Activated naive CD4-positive, alpha-beta T cell (primary cell): ENCODE measurements around the gene GPR15LG.
"Not testable (repeated sequence)": the region's sequence is repeated elsewhere in the genome, so short reads cannot be mapped to it uniquely, and the experiment has no call there.

Source experiments
- DNase-seq, 4 experiments: peaks; one replicate each; lab custom pipeline; 2025; lab: John Stamatoyannopoulos, UW

GPR15LG gene

GRCh38 chr10:84166620-84167288 is 6.8 kb upstream of the GPR15LG start:
- DNase-seq: no peak

GRCh38 chr10:84167289-84167653 is 6.3 kb upstream of the GPR15LG start:
- DNase-seq: not testable (repeated sequence)

- DNase-seq: not testable (repeated sequence)
These were observed 5.2 kb upstream of the GPR15LG start for GRCh38 chr10:84168382-84168781.

GRCh38 chr10:84171237-84171636 is 2.4 kb upstream of the GPR15LG start:
- not testable (repeated sequence) for DNase-seq

GRCh38 chr10:84171700-84172466 is 1.7 kb upstream of the GPR15LG start:
- not testable (repeated sequence) for DNase-seq

- no peak for DNase-seq
These were observed 889 bp upstream of the GPR15LG start for GRCh38 chr10:84172467-84173356.

GRCh38 chr10:84175436-84175835 is 1.8 kb downstream of the GPR15LG start:
- DNase-seq: no peak

- no peak for DNase-seq
These were observed 2.8 kb downstream of the GPR15LG start for GRCh38 chr10:84176351-84176750.

GRCh38 chr10:84176836-84177474 is 3.4 kb downstream of the GPR15LG start:
- DNase-seq: no peak

- DNase-seq: peak in 2 of 4 experiments; percentile 17 to 47
These were observed 4.0 kb downstream of the GPR15LG start for GRCh38 chr10:84177541-84178141.

GRCh38 chr10:84178160-84178609 is 4.6 kb downstream of the GPR15LG start:
- DNase-seq: no peak

GRCh38 chr10:84179059-84179710 is 5.6 kb downstream of the GPR15LG start:
- DNase-seq: no peak

GRCh38 chr10:84180386-84180785 is 6.8 kb downstream of the GPR15LG start:
- DNase-seq: not testable (repeated sequence)

GRCh38 chr10:84181631-84182030 is 8.0 kb downstream of the GPR15LG start:
- DNase-seq: no peak

GRCh38 chr10:84184517-84184916 is 10.9 kb downstream of the GPR15LG start:
- no peak for DNase-seq

- DNase-seq: no peak
These were observed 12.1 kb downstream of the GPR15LG start for GRCh38 chr10:84185526-84186175.

- DNase-seq: no peak
These were observed 15.2 kb downstream of the GPR15LG start for GRCh38 chr10:84188815-84189214.

- no peak for DNase-seq
These were observed 17.0 kb downstream of the GPR15LG start for GRCh38 chr10:84190621-84191020.

- DNase-seq: peak in 1 of 4 experiments; percentile 18
These were observed 17.5 kb downstream of the GPR15LG start for GRCh38 chr10:84191106-84191505.

GRCh38 chr10:84193327-84193726 is 19.7 kb downstream of the GPR15LG start:
- no peak for DNase-seq
